ENCODE measurements around the gene MSS51.
A peak's percentile ranks its signal among the peaks of the same experiment; 100 is the strongest.
"Not testable (repeated sequence)": the region's sequence is repeated elsewhere in the genome, so short reads cannot be mapped to it uniquely, and the experiment has no call there.

The MSS51 gene

DNA sequence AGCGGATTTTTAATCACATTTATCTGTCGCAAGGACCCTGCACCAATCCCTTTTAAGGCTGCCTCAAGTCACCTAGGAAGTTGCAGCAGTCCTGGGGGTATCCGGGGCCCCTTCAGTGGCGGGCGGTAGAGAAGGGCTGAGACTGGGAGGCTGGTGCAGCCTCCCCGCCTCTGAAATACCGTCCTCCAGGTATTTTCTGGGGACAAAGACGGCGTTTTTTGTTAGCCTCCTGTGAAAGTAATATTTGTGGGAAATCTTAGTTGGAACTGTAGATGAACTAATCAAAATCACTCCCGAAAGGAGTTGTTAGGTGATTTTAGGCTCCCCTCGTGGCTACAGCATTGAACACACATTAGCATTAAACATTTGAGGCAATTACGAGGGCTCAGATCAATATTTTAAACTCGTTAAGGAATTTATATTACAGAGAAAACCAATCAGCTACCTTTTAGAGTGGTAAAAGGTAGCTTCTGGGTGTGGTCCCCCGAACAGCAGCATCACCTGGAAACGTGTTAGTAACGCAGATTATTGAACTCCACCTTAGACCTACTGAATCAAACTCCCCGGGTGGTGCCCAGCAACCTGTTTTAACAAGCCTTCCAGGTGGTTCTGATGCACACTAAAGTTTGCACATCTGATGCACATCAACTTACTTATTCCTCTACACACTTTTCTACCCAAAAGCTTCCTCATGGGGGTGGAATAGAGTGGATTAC lies 19.0 kb downstream of the MSS51 start:
- DNase-seq, result no peak

DNA sequence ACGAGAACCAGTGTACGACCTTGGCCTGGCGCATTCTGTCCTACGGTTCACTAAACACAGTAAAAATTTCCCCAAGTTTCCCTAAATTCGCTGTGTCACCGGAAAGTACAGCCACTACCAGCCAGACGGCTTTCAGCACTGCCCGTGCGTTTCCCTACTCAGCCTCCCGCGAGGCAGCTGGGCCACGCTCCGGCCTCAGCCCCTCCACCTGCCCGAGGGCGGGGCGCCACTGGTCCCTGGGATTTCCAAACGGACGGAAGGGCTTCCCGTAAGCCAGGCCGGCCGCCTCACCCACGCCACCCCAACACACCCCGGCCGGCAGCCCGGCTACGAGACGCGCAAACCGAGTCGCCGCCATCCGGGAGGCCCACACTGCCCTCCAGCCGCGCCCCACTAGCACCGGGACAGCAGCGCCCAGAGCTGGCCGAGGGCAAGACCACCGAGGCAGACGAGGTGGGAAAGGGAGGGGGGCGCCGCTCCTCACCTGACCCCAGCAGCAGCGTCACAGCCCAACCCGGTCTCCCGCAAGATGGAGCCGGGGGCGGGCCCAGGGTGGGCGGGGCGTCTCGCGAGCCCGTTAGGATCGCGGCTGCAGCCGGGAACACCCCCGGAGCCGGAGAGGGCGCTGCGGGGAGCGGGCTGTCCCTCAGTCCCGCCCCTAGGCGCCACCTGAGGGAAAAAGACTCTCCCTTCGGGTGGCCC lies 19.7 kb downstream of the MSS51 start, which contains the start of gene ANXA7:
TSS of gene ANXA7 (minus strand) at position 531 of the 702 bp plus-strand sequence. CDS start 13,202 bp downstream, outside the sequence.
- DNase-seq, result peak; percentile 32 to 92 (median 84)

DNA sequence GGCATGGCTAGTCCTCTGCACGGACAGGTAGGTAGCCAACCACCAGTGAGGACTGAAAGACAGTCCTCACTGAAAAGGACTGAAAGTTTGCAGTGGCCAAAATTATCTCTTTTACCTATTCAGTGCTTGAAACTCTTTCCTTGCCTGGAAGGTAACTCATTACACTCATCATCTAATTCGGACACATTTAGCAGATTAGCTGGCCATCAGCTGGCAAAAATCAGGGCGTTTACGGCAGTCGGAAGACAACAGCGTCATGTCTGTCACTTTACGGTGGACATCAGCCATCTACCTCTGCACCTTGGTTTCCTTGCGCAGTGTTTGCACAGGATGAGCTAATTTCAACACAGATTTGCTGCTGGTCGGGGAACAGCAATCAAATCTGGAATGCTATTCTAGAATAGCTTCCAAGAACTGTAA lies 20.2 kb downstream of the MSS51 start:
- DNase-seq, result peak in 4 of 14 donors; percentile 28 to 68 (median 31)

DNA sequence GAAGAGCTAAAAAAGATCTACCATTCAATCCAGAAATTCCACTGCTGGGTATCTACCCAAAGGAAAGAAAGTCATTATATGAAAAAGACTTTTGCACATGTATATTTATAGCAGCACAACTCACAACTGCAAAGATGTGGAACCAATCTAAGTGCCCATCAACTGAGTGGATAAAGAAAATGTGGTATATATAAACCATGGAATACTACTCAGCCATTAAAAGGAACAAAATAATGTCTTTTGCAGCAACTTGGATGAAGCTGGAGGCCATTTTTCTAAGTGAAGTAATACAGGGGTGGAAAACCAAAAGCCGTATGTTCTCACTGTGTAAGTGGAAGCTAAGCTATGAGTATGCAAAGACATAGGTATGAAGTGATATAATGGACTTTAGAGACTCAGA lies 22.5 kb downstream of the MSS51 start:
- DNase-seq, result no peak

DNA sequence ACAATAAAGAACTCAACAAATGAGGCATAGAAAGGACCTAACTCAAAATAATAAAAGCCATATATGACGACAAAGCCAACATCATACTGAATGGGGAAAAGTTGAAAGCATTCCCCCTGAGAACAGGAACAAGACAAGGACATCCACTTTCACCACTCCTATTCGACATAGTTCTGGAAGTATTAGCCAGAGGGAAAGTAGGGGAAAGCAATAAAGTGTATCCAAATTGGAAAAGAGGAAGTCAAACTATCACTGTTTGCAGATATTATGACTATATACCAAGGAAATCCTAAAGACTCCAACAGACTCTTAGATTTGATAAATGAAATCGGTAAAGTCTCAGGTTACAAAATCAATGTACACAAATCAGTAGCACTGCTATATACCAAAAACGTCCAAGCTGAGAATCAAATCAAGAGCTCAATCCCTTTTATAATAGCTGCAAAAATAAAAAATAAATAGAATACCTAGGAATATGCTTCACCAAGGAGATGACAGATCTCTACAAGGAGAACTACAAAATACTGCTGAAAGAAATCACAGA lies 24.3 kb downstream of the MSS51 start:
- DNase-seq, result no peak

DNA sequence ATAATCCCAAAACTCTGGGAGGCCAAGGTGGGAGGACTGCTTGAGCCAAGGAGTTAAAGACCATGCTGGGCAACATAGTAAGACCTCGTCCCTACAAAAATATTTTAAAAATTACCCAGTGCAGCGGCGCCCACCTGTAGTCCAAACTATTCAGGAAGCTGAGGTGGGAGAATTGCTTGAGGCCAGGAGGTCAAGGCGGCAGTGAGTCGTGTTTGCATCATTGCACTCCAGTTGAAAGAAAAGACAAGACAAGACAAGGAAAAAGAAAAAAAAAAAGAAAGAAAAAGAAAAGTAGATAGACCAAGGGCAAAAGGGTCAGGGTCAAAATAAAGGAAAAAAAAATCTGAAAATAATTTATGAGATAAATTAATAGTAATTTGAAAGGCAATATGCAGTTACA lies 25.3 kb downstream of the MSS51 start:
- no peak for DNase-seq

DNA sequence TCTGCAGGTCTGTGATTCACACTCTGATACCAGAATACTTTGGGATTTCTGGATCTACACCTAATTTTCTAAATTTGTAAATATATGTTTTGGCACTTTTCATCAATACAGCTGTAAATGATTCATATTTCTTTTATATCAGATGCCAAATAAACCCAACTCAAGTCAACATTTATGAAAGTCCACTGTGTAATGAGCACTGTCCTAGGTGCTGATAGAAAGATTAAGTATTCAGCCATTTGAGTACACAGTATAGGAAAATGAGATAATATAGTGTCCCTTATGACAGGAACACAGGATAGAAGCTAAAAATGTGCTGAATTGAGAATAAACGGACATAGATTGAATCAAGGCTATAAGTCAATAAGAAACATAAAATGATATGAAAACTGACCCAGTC lies 25.9 kb downstream of the MSS51 start:
- DNase-seq, result no peak

DNA sequence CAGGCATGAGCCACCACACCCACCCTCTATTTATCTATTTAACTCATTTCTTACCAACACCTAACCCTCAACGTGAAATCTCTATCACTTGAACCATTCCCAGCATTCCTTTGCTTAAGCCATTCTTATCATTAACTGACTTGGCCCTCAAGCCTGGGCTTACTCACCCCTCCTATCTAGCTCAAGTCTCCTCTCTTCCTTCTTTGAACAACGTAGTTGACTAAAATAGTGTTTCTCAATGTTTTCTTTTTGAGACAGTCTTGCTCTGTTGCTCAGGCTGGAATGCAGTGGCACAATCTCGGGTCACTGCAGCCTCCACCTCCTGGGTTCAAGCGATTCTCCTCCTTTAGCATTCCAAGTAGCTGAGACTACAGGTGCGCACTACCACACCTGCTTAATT lies 26.5 kb downstream of the MSS51 start:
- DNase-seq, result no peak

DNA sequence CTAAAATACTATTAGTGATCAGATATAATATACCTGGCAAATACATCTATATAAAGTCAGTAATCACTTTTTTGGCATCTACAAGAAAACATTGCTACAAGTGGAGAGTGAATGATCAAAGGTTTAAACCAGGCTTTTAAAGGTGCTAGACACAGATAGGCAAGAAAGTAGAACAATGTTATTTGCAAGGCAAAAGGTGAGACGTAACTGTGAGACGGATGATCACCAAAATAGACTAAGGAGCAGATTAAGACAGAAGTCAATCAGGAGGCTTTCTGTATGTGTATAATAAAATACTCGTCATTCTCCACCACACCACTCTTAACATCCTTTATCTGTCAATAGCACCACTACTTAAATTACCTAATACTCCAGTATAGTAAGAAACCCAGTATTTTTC lies 27.8 kb downstream of the MSS51 start:
- no peak for DNase-seq

DNA sequence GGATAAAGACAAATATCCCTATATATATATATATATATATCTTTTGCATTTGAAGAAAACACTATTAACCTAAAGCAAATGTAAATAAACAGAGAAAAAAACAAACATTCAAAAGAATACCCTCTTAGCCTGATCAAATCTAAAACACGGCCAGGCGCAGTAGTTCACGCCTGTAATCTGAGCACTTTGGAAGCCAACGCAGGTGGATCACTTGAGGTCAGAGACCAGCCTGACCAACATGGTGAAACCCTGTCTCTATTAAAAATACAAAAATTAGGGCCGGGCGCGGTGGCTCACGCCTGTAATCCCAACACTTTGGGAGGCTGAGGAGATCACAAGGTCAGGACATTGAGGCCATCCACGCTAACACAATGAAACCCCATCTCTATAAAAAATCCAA lies 28.7 kb downstream of the MSS51 start:
- DNase-seq, result no peak

DNA sequence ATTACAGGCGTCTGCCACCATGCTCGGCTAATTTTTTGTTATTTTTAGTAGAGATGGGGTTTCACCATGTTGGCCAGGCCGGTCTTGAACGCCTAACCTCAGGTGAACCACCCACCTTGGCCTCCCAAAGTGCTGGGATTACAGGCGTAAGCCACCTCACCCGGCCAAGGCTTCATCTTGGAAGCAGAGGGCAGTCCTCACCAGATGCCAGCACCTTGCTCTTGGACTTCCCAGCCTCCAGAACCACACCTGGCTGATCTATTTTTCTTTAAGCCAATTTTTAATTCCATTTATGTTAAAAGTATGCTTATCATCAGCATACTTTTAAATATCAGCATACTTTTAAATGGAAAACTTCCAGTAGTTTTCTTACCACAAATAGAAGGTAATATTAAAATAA lies 31.7 kb downstream of the MSS51 start:
- no peak for DNase-seq

DNA sequence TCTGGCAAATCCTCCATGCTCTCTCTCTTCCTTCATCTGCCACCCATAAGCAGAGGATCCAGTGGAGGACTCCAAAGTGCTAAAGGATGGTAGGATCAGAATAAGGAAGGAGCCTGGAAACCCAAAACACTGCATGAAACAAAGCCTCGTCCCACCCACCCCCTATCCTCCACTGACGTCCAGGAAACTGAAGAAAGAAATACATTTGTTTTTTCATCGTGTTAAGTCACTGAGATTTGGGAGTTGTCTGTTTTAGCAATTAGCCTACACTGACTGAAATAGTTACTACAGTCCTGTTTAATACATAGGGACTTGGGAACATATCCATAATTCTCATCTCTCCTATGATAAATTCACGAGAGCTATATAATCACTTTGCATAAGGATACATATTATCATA lies 34.3 kb downstream of the MSS51 start:
- DNase-seq, result no peak

DNA sequence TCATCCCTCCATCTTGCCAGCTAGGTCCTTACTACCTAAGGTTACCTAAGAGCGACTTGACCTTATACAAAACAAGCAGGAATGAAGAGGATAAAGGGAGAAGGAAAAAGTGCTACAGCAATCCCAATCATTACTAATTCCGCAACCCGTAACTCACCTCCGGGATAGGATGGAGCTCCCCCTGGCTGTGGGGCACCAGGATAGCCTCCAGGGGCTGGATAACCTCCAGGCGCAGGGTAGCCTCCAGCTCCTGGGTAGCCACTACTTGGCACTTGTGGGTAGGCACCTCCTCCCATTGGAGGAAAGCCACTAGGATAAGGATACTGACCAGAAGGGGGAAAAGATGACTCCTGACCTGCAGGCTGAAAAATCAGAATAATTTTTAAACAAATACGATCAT lies 35.3 kb downstream of the MSS51 start:
- DNase-seq, result no peak

DNA sequence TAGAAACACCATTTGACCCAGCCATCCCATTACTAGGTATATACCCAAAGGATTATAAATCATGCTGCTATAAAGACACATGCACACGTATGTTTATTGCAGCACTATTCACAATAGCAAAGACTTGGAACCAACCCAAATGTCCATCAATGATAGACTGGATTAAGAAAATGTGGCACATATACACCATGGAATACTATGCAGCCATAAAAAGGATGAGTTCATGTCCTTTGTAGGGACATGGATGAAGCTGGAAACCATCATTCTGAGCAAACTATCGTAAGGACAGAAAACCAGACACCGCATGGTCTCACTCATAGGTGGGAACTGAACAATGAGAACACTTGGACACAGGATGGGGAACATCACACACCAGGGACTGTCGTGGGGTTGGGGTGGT lies 39.0 kb downstream of the MSS51 start:
- DNase-seq, result not testable (repeated sequence)

DNA sequence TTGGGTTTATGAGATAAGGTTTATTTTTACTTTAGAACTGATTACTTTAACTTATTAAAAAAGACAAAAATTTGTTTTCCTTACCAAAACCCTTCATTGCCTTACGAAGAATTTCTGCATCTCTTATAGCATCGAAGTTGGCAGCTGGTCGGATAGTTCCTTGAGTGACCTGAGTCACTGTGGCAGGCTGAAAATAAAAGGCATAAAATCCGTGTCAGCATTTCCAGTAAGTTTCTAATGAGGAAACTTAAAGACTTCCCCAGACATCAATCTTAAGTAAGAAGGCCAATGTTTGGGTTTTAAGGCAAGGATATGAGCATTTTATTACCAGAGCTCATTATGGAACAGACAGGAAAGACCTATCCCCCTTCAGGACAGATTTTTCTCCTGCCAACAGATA lies 45.1 kb downstream of the MSS51 start:
- DNase-seq, result no peak

DNA sequence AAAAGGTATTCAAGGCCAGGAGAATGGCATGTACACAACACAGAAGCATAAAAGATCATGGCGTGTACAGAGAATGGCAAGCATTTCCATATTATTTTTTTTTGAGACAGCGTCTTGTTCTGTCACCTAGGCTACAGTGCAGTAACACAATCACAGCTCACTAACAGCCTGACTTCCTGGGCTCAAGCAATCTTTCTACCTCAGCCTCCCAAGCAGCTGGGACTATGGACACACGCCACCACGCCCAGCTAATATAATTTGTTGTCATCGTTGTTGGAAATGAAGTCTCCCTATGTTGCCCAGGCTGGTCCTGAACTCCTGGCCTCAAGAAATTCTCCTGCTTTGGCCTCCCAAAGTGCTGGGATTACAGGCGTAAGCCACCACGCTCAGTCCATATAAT lies 46.8 kb downstream of the MSS51 start:
- DNase-seq, result no peak

DNA sequence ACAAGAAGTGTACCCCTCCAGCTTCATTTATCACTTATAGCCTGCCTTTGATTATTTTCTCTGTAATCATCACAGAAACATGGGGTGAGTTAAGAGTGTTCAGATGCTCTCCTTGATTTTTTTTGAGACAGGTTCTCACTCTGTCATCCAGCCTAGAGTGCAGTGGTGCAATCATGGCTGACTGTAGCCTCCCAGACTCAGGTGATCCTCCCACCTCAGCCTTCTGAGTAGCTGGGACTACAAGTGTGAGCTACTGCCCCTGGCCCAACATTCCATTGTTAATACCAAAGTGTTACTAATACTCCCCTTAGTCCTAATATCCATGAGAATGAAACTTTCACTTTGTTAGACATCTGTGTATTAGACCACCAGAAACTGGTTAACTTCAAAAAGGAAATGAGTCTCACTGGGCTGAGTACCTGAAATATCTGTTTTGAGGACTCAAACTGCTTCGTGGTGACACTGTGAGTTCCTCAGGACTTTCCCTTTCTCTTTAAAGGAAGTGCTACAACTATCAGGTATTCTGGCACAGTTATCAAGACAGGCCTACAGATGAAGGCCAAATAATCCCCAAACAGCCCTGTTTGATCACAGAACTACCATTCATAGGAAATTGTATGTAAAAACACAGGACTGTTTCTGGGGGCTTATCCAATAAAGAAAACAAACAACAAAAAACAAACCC lies 54.2 kb downstream of the MSS51 start:
- DNase-seq, result no peak

DNA sequence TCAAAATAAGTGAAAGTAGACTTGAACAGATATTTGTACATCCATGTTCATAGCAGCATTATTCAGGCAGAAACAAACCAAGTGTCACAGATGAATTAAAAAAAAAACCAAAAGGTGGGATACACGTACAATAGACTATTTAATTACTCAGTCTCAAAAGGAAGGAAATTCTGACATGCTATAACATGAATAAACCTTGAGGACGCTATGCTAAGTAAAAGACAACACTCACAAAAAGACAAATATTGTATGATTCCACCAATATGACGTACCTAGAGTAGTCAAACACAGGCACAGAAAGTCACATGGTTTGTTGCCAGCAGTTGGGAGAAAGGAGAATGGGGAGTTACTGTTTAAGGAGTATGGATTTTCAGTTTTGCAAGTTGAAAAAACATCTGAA lies 56.7 kb downstream of the MSS51 start:
- no peak for DNase-seq
